Activated T-helper 9 cell treated with anti-CD3 and anti-CD28 coated beads, Interleukin-2, amount 50 U/mL, for 16 hours (primary cell): ENCODE measurements around the gene TRAF3.

Experiments
- DNase-seq: peaks from one replicate; pipeline ENCODE4 v3.0.0-alpha.2; 2020; ENCODE audit warnings: low read depth

Gene TRAF3

DNA sequence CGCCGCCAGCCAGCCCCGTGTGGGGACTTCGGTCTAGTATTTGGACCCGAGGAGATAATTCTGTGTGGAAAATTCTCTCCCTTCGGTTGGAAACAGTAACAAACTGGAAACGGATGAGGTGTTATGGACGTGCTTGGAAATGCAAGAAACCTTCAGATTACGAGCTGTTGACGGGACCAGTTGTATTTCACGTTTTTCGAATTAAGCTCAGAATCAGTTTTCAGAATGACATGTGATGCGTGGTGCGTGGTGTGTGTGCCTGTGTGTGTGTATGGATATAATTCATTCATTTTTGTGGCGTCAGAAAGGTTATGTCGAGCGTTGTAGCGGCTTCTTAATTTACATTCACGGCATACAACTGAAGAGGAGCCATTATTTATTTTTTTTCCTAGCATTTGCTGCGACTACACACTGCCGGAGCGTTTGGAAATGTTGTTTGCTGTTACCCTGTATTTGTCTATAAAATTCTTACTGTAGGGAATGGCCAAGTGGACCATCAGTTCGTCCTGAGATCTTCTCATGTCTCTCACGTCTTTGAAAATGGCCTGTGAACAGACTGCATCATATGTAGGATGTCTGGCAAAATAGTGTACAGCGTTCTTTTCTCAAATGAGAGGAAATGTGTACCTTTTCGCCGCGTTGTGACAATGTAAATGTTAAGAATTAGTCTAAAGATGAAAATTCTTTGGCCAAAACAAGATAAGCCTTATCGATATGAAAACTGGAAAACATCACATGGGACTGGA is 1.3 kb downstream of the TRAF3 start:
- DNase-seq: peak; percentile 15

DNA sequence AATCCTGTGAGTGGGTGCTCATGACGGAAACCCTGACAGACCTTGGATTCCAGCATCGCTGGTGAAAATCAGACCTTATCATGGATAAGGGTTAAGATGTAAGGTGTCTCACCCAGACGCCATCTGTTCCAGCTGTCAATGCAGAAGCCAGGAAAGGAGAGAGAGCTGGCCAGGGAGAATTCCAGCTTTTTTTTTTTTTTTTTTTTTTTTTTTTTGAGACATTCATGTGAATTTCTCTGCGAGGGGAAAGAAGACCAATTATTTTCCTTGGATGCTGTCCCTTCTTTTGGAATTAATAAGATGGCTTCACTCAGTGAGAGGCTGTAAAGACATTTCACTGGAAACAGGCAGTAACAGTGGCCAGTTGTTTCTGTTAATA is 1.8 kb downstream of the TRAF3 start:
- no peak for DNase-seq

DNA sequence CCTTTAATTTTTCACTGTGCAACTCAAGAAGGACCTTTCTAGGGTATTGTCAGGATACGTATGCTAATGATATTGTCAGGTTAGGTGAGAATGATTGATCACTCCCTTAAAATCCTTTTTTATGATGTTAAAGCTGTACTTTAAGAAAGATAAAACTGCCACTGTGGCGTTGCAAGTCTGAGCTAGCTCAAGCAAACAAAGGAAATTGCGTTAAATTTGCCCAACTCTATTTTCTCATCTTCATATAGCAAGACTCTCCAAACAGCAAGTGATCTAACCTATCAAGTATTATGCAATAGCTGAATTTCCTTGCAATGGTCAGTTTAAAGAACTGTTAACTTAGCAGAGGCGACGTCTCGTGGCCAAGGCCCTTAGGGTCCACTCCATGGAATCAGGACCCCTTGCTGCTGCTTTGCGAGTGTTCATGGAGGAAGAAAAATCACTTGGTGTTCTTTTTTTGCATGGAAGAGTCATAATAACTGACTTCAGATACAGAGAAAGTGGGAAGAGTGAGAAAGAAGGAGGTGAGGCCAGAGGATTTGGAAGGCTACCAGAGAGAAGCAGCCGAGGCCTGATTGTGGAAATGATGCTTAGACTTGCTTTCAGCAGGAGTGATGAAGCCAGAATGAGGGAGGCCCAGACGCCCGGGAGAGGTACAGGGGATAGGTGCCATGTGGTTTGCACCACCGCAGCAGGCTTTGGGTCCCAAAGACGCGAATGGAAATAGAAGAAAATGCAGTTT is 2.5 kb downstream of the TRAF3 start:
- no peak for DNase-seq

DNA sequence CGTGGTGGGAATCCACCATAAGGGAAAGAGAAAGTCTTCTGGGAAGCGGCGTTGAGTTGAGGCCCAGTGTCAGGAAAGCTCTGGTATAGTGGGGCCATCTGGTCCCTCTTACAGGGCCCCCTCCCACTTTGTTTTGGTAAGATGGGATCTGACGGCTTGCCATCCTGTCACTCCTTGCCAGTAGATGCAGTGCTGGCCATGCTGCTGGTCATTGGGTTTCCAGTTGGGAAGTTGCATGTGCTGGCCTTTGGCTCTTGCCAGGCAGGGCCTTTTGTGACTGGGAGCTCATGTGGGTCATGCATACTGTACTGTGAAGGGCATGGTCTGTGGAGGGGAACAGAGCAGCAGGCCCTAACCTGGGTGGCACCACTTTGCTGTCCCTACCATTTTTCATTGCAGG is 3.8 kb downstream of the TRAF3 start:
- no peak for DNase-seq

DNA sequence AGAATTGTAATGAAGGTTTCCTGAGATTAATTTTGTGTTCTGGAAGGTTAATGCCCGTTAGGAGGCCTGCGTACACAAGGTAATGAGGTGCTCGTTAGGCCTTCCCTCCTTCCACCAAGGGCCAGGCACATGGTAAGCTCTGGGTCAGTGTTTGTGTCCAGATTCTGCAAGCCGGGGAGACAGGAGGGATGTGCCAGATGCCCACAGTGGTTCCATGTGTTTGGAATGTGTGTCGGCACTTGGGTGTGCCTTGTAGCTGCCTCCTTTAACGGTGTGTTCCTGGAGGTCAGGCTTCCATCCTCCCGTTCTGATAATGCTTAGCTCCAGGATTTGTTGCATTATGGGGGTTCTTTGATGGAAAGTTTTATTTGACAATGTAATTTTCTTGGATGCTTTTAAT is 5.7 kb downstream of the TRAF3 start:
- no peak for DNase-seq

DNA sequence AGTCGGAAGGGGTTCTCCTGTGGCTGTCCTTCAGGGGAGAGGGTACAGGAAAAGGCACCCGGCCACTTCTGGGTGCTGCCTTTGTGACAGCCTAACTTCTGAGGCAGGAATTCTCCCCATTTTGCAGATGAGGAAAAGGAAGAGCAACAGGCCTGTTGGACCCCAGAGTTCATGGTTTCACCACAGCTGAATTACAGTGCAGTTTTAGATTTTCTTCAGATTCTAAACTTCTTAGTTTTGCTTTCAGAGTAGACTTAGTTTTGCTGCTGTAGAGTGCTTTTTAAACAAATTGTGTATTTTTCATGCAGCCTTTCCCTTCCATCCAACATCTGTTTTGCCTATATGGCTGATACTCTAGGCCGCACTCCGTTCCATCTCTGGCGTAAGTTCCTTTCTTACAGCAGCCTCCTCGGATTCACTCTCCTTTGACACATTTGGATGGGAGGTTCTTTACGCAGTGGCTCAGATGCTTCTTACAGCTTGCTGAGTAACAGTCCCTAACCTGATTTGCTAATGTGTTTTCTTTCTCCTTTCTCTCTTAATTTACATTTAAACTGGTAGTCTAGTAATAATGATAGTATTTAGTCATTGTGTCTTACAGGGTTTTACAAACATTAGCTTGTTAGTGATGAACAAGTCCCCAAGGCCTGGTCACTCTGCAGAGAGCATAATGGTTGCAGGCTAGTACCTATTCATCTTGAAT is 7.8 kb downstream of the TRAF3 start:
- DNase-seq: no peak

DNA sequence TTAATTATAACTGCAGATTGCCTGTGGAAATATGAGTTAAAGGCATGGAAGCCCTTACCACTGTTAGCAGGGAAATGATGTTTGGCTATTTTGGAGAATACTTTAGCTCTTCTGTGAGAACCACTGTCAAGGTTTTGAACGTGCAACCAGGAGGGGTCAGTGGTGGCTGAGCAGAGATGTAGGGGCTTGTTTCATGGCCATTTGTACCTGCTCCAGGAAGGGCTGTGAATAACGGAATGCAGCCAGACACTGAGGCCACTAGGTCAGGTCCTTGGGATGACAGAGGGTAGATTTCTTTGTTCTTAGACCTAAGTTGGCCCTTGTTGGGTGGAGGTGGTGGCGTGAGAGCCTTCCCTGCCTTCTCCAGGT is 8.3 kb downstream of the TRAF3 start:
- no peak for DNase-seq

DNA sequence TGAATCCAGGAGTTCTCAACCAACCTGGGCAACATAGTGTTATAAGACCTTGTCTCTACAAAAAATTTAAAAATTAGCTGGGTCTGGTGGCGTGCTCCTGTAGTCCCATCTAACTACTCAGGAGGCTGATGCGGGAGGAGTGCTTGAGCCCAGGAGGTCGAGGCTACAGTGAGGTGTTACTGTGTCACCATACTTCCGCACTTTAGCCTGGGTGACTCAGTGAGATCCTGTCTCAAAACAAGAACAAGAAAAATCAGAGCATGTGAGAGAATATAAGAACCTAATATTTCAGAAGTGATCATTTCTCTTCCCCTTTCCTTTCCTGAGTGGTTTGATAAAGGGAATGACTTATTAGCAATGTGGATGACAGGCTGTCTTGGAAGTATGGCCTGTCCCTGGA is 9.5 kb downstream of the TRAF3 start:
- DNase-seq: no peak

DNA sequence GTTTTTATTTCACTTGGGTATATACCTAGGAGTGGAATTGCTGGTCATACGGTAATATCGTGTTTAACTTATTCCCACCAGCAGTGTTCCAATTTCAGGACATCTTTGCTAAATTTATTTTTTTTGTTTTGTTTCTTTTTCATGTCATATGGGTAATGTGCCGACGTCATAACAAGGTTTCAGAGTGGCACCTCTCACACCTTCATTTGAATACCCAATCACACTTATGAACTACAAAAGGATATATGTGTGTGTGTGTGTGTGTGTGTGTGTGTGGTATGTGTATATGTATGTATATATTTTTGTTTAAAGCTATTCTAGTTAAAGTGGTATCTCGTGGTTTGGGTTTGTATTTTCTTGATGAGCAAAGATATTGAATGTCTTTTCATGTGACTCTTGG is 12.1 kb downstream of the TRAF3 start:
- no peak for DNase-seq

DNA sequence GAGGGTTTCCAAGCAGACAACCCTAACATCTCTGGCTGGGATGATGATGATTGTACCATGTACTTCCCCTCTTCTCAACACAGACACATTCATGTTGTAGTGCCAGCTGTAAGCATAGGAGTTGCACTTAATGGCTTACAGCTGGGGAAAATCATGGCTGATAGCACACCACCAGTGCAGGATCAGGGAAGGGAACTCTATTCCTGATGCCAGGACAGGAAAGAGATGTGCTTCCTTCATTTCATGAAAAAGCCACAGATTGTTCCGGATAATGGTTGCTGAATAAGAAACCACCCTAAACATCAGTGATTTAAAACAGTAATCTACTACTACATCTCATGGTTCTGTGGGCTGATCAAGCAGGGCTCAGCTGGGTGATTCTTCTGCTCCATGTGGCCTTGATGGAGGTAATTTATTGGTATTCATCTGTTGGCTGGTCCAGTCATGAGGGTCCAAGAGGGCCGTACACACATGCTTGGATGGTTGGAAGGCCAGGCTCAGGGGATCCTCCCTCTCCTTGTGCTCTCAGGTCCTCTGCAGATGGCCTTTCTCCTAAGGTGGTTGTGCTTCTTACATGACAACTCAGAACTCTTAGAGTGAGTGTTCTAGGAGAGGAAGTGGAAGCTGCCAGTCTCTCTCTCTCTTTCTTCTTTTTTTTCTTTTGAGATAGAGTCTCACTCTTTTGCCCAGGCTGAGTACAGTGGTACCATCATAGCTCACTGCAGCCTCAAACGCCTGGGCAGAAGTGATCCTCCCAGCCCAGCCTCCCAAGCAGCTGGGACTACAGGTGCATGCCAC is 16.5 kb downstream of the TRAF3 start:
- no peak for DNase-seq

DNA sequence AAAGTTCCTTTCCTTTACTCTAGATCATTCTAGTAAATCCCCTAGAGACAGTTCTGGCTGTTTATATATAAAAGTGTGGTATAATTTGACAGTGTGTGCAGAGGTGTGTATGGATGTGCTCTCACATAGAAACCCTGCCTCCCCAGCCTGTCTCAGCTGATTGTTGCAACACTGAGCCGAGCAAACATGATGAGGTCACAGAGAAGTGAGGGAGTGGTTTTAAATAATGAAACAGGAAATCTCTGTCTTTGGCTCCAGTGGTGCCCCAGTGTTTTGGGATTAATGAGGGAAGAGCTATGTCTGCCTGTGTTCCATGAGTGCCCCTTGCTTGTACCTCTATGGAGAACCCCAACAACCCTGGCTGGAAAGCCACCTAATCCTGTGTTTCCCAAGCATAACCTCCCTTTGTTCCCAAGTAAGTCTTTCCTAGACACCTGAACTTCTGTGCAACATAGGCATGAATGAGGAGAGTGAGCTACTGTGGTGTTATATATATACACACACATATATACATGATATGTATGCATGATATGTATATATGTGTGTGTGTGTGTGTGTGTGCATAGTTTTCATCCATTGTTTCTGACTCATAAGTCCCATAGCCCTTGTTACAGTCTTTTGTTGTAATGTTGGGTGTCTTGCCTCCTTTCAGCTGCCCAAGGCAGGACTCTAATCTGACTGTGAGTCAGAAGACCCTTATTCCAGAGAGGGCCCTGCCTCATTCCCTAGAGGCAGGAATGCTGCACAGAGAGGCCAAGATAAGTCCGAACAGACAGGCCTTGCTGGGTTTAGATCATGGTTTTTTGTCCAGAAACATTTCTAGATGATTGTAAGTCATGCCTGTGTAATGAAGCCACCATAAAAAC is 18.0 kb downstream of the TRAF3 start:
- DNase-seq: no peak

DNA sequence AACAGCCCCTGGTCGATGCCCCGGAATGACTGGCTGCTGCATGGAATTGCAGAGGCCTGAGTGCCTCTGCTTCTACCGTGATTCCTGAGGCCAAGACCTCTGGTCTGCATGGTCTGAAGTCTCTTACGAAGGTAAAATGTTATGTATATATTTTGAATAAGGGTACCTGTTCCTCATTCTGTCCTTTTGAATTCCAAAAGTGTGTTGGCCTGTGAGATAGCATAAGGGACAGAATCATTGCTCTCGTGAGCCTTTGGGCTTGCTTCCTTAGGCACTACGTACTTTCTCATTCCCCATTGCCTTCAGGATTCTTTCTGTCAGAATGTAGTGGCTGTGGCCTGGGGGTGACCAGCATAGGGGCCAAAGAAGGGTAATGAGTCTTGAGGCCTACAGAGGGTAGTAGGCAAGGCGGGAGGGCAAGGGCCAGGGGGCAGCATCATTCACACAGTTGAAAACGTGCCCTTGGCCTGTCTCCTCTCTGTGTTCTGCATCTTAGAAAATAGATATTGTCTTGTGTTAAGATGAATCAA is 19.5 kb downstream of the TRAF3 start:
- DNase-seq: no peak

DNA sequence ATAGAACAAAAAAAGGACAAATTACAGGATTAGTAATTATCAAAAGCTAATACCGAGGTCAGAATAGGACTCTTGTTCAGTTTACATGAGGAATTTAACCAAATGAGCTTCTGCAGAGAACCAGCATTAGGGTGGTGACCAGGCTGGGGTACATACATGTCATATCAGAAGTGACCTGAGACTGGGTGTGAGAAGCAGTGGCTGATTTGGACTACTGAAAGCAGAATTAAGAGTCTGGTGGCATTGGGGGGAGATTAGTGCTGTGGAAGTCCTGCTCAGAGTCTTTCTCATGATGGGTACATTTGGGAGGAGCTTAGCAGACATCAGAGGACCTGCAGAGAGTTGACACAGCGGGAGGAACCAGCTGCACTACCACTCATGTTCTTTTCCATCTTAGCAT is 21.7 kb downstream of the TRAF3 start:
- DNase-seq: no peak

DNA sequence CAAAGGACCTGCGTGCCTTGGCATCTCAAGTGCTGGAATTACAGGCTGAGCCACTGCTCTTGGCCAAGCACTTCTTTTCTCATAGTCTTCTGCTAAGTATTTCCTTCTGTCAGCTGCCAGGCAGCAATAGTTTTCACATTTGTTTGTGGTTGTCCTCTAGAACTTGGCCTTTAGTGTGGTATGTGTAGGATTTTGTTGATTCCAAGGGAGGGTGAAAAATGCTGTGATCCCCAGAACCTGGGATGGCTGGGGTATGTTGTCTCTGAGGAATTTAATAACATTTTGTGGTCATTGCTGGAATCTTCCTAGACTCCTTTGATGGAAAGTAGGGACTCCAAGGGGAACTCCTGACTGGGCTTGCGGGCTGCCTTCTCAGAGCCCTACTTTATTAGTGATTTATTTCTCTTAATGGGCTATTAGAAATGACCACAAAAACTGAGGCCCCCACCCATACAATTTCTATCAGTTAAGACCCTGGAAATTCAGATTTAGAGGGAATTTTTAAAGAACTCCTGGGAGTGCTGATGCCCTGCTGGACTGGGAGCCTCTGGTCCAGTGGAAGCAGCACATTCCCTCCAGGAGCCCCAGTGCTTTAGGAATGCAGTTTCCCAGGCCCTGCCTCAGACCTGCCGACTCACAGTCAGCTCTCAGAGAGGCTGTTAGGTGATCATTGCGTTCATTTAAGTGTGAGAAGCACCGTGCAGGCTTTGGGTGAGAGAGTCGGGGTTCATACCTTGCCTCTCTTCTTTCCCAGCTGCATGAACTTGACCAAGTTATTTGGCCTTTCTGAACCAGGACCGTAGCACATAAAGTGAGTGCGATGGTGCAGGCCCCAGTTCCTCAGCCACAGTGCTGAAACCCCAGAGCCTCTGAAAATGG is 22.7 kb downstream of the TRAF3 start:
- DNase-seq: no peak

DNA sequence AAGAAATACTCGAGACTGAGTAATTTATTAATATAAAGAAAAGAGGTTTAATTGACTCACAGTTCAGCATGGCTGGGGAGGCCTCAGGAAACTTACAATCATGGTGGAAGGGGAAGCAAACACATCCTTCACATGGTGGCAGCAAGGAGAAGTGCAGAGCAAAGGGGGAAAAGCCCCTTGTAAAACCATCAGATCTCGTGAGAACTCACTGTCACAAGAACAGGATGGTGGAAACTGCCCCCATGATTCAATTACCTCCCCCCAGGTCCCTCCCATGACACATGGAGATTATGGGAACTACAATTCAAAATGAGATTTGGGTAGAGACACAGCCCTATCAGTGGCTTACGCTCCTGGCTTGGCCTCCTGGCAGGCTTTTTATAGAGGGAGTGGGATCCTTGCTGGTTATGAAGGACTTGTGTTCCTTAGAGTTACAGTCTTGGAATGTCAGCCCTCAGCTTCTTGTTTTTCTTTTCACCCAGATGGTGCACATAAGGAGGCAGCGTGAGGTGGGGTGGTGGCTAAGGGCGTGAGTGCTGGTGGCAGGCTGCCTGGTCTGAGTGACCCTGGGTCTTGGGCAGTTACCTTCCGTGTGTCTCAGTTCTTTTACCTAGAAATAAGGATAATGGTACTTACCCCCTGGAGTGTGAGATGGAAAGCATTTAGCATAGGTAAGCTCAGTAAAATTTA is 25.7 kb downstream of the TRAF3 start:
- DNase-seq: no peak

DNA sequence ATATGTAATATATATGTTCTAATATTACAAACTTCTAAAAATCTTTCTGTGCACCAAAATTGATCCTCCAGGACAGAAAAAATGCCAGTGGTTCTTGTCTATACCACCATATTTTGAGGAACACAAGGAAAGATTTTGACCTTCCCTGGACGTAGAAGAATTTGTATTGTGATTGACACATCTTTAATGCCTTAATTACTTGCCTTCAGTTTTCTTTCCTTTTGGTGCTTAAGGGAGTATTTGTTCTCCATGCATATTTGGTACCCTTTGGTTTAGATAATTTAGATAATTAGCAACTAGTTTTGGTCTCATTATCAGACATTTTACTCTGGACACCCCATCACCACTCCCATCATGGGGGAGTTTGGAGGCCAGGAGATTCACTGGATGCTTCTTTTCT is 27.6 kb downstream of the TRAF3 start:
- DNase-seq: no peak

DNA sequence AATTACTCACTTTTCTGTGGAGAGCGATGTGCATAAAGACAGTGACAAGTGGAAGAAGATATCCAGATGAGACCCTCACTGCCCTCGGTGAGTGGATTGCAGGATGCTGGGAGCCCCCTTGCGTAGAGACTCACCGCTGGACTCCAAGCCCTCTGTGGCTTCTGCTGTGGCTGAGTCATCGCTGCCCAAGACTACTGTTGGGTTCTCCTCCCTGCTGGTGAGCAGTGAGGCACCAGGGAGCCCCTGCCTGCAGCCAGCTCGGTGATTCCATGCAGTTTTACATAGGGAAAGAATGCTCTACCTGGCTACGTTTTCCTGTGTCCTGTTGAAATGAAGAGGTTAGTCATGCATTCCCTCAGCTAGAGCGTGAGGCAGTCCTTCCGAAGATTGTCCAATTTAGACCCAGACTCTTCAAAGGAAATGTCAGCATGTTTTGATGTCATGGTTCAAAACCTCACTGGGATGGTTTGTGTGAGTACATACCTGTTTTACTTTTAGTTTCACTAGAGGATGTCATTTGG is 28.2 kb downstream of the TRAF3 start:
- DNase-seq: no peak

DNA sequence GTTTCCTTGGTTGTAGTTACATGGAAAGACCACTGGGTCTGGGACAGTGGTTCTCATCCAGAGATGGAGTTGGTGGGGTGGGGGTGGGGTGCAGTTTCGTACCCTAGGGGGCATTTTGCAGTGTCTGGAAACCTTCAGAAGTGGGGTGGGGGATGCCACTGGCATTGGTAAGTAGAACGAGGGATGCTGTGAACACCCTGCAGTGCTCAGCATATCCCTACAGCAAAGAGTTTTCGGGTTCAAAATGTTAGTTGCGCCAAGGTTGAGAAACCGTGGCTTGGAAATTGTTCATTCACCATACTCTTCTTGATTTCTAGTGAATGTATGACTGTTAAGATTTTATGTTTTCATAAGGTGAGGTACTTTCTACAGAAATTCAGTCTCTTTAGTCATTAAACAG is 28.7 kb downstream of the TRAF3 start:
- no peak for DNase-seq

DNA sequence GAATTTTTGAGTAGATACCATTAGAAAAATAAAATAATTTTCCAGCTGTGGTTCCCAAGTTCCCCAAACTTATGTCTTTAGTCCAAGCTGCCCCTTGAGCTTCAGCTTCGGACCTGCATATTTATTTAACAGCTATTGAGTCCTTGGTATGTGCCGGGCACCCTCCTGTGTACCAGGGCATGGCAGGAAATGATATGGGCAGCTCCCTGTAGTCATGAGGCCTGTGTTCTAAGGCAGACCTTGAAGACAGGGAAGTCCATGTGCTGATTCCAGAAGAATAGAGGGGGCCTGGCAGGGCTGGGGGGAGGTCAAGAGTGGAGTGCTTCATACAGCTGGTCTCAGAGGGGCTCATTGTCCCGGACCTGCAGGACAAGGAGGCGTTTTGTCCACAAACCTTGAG is 29.2 kb downstream of the TRAF3 start:
- no peak for DNase-seq
